Muscle of leg (tissue), 11 donors: ENCODE data around the gene GORASP1. TPM values are rescaled to one million over a fixed set of nuclear protein-coding genes. Genes with fewer than 3 reads are reported as not detected.
A peak's percentile ranks its signal among the peaks of the same experiment; 100 is the strongest.

Experiments used
- DNase-seq: peaks from one replicate; pipeline ENCODE4 v3.0.0; 2013
- H3K27ac ChIP-seq: one replicate; pipeline ENCODE4 v1.5.1; 2013; ENCODE audit warnings: mild to moderate bottlenecking, low read length, control low read depth
- H3K27me3 ChIP-seq: one replicate; pipeline ENCODE4 v1.6.1; 2013; ENCODE audit warnings: low read length; ENCODE audit not compliant: control insufficient read depth, insufficient read depth
- H3K36me3 ChIP-seq: one replicate; pipeline ENCODE4 v1.6.1; 2013; ENCODE audit warnings: low read length; ENCODE audit not compliant: control insufficient read depth, insufficient read depth
- H3K4me1 ChIP-seq: one replicate; pipeline ENCODE4 v1.6.1; 2013; ENCODE audit warnings: low read length; ENCODE audit not compliant: control insufficient read depth, insufficient read depth
- H3K4me3 ChIP-seq: one replicate; pipeline ENCODE4 v1.5.1; 2013; ENCODE audit warnings: low read length, control low read depth
- H3K9me3 ChIP-seq: replicated peaks from 2 replicates; pipeline ENCODE4 v1.6.1; 2013; ENCODE audit warnings: low read depth, low read length; ENCODE audit not compliant: control insufficient read depth
- WGBS: methylation state at CpG from one replicate; pipeline ENCODE4 v1.1.5; 2013; ENCODE audit warnings: missing lambda C conversion rate; ENCODE audit not compliant: insufficient coverage; 5-methylcytosine and 5-hydroxymethylcytosine counted together
- polyA plus RNA-seq, 8 donors: library from polyadenylated mRNA; unstranded; fragments of 120-200 nt; gene quantifications; one replicate each; pipeline versions ENCODE4 v1.2.1 to v1.2.3, GENCODE V29; 2013; ENCODE audit warnings: inconsistent platforms in 1 of 8, low replicate concordance in 1 of 8; ENCODE audit not compliant: insufficient read length in 8 of 8, insufficient read depth in 1 of 8
- total RNA-seq: library from RNA; stranded (reverse); fragments of 120-200 nt; gene quantifications from one replicate; pipeline ENCODE4 v1.2.4, GENCODE V29; 2013

GORASP1 gene
- total and polyA plus RNA-seq, 9 donors: 28.8 to 41.8 (median 34.5) TPM

GRCh38 chr3:39141171-39141995, 34.0 kb upstream of the GORASP1 start:
- no CpG with 5 or more reads among the region's 4 CpGs for WGBS
- no peaks in the 10 kb centered on the region for H3K27me3 ChIP-seq
- H3K4me3 ChIP-seq: no peak overlapping the region
- DNase-seq: no peak
- peaks cover 50% of the 10 kb centered on the region for H3K4me1 ChIP-seq
- H3K9me3 ChIP-seq: no peaks in the 10 kb centered on the region
- peaks cover 56% of the 10 kb centered on the region for H3K36me3 ChIP-seq
- no peak overlapping the region for H3K27ac ChIP-seq

DNA sequence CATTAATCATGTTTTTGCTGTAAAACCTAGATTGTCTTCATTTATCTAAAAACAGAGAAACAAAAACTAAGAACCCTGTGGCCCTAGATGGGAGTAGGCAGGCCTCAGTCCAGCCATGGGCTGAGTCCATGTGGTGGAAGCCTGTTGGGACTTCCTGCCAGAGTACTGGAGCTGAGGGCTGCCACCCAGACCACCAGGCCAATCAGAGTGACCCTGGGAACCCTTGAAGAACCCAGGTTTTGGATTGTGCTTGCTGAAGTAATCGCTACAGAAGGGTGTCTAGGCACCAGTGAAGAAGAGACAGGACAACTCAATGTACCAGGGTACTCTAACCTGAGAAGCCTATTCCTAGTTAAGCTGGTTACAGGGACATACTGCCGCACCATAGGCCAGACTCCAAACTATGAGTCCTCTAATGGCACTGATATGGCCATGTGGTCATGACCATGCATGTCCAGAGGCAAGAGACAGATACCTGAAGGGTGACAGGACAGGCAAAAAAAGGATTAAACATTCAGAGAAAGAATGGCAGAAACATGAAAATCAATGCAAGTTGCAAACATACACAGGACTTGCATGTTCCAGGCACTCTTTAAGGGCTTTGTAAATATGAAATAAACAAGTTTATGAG, 33.0 kb upstream of the GORASP1 start:
- Histone ChIP-seq H3K9me3 (no peaks in the 10 kb centered on the region), H3K4me3 (no peak overlapping the region), H3K36me3 (peaks cover 50% of the 10 kb centered on the region), H3K27ac (no peak overlapping the region), H3K4me1 (peaks cover 43% of the 10 kb centered on the region), H3K27me3 (no peaks in the 10 kb centered on the region)
- WGBS: 100% methylated on average over 1 of the region's 2 CpGs
- no peak for DNase-seq

- WGBS: 43% methylated on average over 1 of the region's 2 CpGs
- Histone ChIP-seq H3K9me3 (no peaks in the 10 kb centered on the region), H3K27me3 (no peaks in the 10 kb centered on the region), H3K27ac (peak overlapping the region; percentile 25), H3K4me3 (no peak overlapping the region), H3K4me1 (peaks cover 43% of the 10 kb centered on the region), H3K36me3 (peaks cover 41% of the 10 kb centered on the region)
- DNase-seq: no peak
Observed at GRCh38 chr3:39139442-39139841, 32.0 kb upstream of the GORASP1 start.

DNA sequence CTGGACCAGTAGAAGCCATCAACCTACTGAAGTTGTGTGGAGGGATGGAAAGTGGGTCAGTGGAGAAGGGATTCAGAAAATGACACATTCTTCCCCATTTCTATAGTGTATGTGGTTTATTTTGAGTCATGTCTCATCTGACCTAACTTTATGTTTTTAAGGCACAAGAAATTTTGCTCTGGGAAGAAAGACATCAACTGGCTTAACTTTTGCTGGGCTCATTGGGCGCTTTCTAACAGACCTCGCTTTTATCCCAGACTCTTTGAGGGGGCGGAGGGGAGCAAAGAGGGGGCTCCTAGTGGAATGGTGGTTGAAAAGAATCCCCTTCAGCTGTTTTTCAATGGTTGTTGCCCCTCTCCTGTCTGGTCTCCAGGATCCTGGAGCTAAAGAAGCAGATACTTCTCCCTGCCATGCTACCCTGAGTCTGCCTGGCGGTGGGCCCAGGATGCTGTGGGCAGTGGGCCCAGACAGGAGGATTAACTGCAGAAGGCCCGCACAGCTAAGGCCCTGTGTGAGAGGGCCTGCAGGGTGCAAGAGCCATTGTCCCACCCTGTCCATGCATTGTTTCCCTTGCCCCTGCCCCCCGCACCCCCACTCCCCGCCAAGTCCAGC, 31.5 kb upstream of the GORASP1 start:
- 78% methylated on average over 3 of the region's 7 CpGs for WGBS
- peak overlapping the region; percentile 3 for H3K27ac ChIP-seq
- H3K9me3 ChIP-seq: no peaks in the 10 kb centered on the region
- H3K27me3 ChIP-seq: no peaks in the 10 kb centered on the region
- peaks cover 38% of the 10 kb centered on the region for H3K4me1 ChIP-seq
- H3K36me3 ChIP-seq: peaks cover 36% of the 10 kb centered on the region
- peak; percentile 82 for DNase-seq
- no peak overlapping the region for H3K4me3 ChIP-seq

GRCh38 chr3:39137991-39138803, 30.8 kb upstream of the GORASP1 start:
- no peak overlapping the region for H3K4me3 ChIP-seq
- no peak overlapping the region for H3K27ac ChIP-seq
- peaks cover 29% of the 10 kb centered on the region for H3K36me3 ChIP-seq
- H3K9me3 ChIP-seq: no peaks in the 10 kb centered on the region
- peaks cover 32% of the 10 kb centered on the region for H3K4me1 ChIP-seq
- no peak for DNase-seq
- WGBS: 85% methylated on average over 5 of the region's 10 CpGs
- H3K27me3 ChIP-seq: no peaks in the 10 kb centered on the region

DNA sequence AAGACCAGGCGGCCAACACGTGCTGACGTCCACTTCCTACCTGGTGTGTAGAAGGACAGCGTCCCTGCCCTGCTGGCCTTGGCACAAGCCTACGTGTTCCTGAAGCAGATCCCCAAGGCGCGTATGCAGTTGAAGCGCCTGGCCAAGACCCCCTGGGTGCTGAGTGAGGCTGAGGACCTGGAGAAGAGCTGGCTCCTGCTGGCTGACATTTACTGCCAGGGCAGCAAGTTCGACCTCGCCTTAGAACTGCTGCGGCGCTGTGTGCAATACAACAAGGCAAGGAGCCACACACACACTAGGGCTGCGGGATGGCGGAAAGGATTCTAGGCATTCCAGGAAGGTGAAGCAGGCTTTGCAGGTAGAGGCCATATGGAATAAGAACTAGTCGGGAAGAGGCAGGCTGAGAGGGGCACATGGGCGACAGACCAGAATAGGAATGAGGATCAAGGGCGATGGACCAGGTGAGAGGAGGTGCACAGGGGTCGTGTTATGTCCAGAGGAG, 30.1 kb upstream of the GORASP1 start:
- no peaks in the 10 kb centered on the region for H3K27me3 ChIP-seq
- peaks cover 28% of the 10 kb centered on the region for H3K4me1 ChIP-seq
- WGBS: 90% methylated on average over 18 of the region's 18 CpGs
- no peaks in the 10 kb centered on the region for H3K9me3 ChIP-seq
- H3K36me3 ChIP-seq: peaks cover 21% of the 10 kb centered on the region
- no peak overlapping the region for H3K27ac ChIP-seq
- DNase-seq: no peak
- H3K4me3 ChIP-seq: no peak overlapping the region

GRCh38 chr3:39136533-39137434, 29.4 kb upstream of the GORASP1 start:
- H3K27me3 ChIP-seq: no peaks in the 10 kb centered on the region
- peaks cover 15% of the 10 kb centered on the region for H3K36me3 ChIP-seq
- DNase-seq: no peak
- H3K9me3 ChIP-seq: no peaks in the 10 kb centered on the region
- H3K4me1 ChIP-seq: peaks cover 21% of the 10 kb centered on the region
- WGBS: 81% methylated on average over 13 of the region's 21 CpGs
- no peak overlapping the region for H3K4me3 ChIP-seq
- no peak overlapping the region for H3K27ac ChIP-seq

GRCh38 chr3:39135170-39135805, 27.9 kb upstream of the GORASP1 start:
- Histone ChIP-seq H3K27ac (no peak overlapping the region), H3K4me3 (no peak overlapping the region), H3K36me3 (peaks cover 5% of the 10 kb centered on the region), H3K27me3 (no peaks in the 10 kb centered on the region), H3K9me3 (no peaks in the 10 kb centered on the region), H3K4me1 (peaks cover 11% of the 10 kb centered on the region)
- no peak for DNase-seq
- WGBS: 70% methylated on average over 5 of the region's 8 CpGs

- Histone ChIP-seq H3K4me1 (peaks cover 7% of the 10 kb centered on the region), H3K4me3 (no peak overlapping the region), H3K27ac (no peak overlapping the region), H3K36me3 (peaks cover 8% of the 10 kb centered on the region), H3K9me3 (no peaks in the 10 kb centered on the region), H3K27me3 (no peaks in the 10 kb centered on the region)
- DNase-seq: no peak
- 90% methylated on average over 5 of the region's 7 CpGs for WGBS
Observed at GRCh38 chr3:39134305-39134704, 26.9 kb upstream of the GORASP1 start.
